ENCODE measurements around the gene ESRRA. TPM values are rescaled to one million over a fixed set of nuclear protein-coding genes. Genes with fewer than 3 reads are reported as not detected.

ESRRA gene
- total and polyA plus RNA-seq, 9 of the 15 experiments (the other 6 are each of a cell fraction or from before 2014, with no cell fraction given) = 0.27 to 89.7 (median 23.7) TPM

DNA sequence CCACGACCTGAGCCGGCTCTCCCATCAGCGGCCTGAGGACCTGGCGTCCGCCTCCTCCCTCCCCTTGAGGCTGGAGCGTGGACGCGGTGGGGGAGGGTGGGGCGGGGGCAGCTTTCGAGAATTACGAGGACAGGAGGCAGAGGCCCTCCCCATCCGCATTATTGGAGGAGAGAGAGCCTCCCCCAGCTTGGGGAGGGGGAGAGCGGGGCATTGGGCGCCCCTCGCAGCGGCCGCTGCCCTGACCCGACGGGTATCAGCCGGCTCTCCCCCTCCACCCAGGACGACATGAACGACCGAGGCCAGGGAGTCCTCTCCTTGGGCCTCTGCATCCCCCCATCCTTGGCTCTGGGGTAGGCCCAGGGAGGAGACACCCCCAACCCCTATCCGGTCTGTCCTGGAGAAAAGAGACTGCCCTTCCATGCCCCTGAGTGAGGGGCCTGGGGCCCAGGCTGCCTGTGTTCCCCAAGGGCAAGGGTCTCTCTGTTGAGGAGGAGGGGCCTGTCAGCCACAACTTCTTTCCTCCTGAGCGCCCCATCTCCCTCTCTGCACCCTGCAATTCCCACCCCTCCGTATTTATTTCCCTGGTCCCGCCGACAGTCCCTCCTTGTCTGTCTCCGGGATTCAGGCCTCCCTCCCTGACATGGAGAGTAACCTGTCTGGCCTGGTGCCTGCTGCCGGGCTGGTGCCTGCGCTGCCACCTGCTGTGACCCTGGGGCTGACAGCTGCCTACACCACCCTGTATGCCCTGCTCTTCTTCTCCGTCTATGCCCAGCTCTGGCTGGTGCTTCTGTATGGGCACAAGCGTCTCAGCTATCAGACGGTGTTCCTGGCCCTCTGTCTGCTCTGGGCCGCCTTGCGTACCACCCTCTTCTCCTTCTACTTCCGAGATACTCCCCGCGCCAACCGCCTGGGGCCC, 19.2 kb upstream of the ESRRA start:
- peak overlapping the region; percentile 27 for H3K27ac ChIP-seq (ENCODE audit: extremely low read depth, low read depth, low read length)
- CTCF ChIA-PET (ENCODE audit: low intra/inter-chr PET ratio) = no interaction called here
- ATAC-seq (no peak), FAIRE-seq (no peak), DNase-seq (ENCODE audit: extremely low read depth in 1 of 4, low spot score in 3 of 4) (no peak)
- intact Hi-C loops (cut with micrococcal nuclease) = no loop called here
- peak overlapping the region; percentile 91 for H3K4me3 ChIP-seq
- H3K36me3 ChIP-seq (ENCODE audit: control insufficient read depth, insufficient read depth, low read length) = peaks cover 4% of the 10 kb centered on the region; the same call in 1 of the 3 replicates
- POLR2A ChIA-PET = interaction anchor here (0.6 to 5.1 kb wide), 3 partner anchors 8 to 16 kb away, joined by 3 to 54 read pairs (median 6); no protein-coding TSS in a partner anchor
- peaks cover 0 to under 1% of the 10 kb centered on the region in 2 experiments; a peak in 1 of 5 replicates for H3K27me3 ChIP-seq (ENCODE audit: control insufficient read depth in 2 of 2, insufficient read depth in 2 of 2, low read length in 2 of 2)
- peak overlapping the region; percentile 93; the same call in 1 of the 2 replicates for H2AFZ ChIP-seq (ENCODE audit: low read depth, low read length)
- H3K9me3 ChIP-seq (replicated peaks; ENCODE audit: control insufficient read depth, insufficient read depth, low read depth, low read length) = no peaks in the 10 kb centered on the region
- H3K4me1 ChIP-seq (replicated peaks in 1 of 2; ENCODE audit: control insufficient read depth in 2 of 2, insufficient read depth in 2 of 2, low read length in 2 of 2) = peaks cover 7 to 47% of the 10 kb centered on the region in 2 experiments; a peak in 4 of 5 replicates
- H3K9me1 ChIP-seq (ENCODE audit: control insufficient read depth, insufficient read depth, low read length) = no peaks in the 10 kb centered on the region
- peak overlapping the region; percentile 50 to 93; a peak in 3 of 4 replicates for H3K9ac ChIP-seq (ENCODE audit: insufficient read depth in 1 of 2, low read depth in 2 of 2, low read length in 2 of 2)
- peaks cover 12% of the 10 kb centered on the region; the same call in 1 of the 3 replicates for H3K79me2 ChIP-seq (ENCODE audit: control insufficient read depth, insufficient read depth, low read length)
- no peaks in the 10 kb centered on the region for H4K20me1 ChIP-seq (replicated peaks; ENCODE audit: control insufficient read depth, insufficient read depth, low read length)
- no TSS peak for BruUV-seq (replicated peaks)
- H3K4me2 ChIP-seq (ENCODE audit: insufficient read depth, low read length) = peak overlapping the region; percentile 80
- 67% methylated on average over 13 of the region's 40 CpGs for WGBS (ENCODE audit: insufficient coverage, low coverage, missing lambda C conversion rate)
- in situ Hi-C loops (cut with MboI) = no loop called here
- TF ChIP-seq, protein P1, sequence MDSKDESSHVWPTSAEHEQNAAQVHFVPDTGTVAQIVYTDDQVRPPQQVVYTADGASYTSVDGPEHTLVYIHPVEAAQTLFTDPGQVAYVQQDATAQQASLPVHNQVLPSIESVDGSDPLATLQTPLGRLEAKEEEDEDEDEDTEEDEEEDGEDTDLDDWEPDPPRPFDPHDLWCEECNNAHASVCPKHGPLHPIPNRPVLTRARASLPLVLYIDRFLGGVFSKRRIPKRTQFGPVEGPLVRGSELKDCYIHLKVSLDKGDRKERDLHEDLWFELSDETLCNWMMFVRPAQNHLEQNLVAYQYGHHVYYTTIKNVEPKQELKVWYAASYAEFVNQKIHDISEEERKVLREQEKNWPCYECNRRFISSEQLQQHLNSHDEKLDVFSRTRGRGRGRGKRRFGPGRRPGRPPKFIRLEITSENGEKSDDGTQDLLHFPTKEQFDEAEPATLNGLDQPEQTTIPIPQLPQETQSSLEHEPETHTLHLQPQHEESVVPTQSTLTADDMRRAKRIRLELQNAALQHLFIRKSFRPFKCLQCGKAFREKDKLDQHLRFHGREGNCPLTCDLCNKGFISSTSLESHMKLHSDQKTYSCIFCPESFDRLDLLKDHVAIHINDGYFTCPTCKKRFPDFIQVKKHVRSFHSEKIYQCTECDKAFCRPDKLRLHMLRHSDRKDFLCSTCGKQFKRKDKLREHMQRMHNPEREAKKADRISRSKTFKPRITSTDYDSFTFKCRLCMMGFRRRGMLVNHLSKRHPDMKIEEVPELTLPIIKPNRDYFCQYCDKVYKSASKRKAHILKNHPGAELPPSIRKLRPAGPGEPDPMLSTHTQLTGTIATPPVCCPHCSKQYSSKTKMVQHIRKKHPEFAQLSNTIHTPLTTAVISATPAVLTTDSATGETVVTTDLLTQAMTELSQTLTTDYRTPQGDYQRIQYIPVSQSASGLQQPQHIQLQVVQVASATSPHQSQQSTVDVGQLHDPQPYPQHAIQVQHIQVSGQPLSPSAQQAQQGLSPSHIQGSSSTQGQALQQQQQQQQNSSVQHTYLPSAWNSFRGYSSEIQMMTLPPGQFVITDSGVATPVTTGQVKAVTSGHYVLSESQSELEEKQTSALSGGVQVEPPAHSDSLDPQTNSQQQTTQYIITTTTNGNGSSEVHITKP (IDR thresholded peaks at IDR 0.05; ENCODE audit: partially characterized antibody) = no peak
- TF ChIP-seq NONO (IDR thresholded peaks at IDR 0.05; ENCODE audit: low read depth in 2 of 2, low read length in 1 of 2) = no peak
- TF ChIP-seq, protein P2, sequence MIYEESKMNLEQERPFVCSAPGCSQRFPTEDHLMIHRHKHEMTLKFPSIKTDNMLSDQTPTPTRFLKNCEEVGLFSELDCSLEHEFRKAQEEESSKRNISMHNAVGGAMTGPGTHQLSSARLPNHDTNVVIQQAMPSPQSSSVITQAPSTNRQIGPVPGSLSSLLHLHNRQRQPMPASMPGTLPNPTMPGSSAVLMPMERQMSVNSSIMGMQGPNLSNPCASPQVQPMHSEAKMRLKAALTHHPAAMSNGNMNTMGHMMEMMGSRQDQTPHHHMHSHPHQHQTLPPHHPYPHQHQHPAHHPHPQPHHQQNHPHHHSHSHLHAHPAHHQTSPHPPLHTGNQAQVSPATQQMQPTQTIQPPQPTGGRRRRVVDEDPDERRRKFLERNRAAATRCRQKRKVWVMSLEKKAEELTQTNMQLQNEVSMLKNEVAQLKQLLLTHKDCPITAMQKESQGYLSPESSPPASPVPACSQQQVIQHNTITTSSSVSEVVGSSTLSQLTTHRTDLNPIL (CRISPR knock-in tag; IDR thresholded peaks at IDR 0.05) = no peak
- TF ChIP-seq MEF2A (IDR thresholded peaks at IDR 0.05; ENCODE audit: control insufficient read depth, low read depth, low read length) = no peak
- TF ChIP-seq ZNF212 (CRISPR knock-in tag; IDR thresholded peaks at IDR 0.05) = no peak
- TF ChIP-seq, protein P3, sequence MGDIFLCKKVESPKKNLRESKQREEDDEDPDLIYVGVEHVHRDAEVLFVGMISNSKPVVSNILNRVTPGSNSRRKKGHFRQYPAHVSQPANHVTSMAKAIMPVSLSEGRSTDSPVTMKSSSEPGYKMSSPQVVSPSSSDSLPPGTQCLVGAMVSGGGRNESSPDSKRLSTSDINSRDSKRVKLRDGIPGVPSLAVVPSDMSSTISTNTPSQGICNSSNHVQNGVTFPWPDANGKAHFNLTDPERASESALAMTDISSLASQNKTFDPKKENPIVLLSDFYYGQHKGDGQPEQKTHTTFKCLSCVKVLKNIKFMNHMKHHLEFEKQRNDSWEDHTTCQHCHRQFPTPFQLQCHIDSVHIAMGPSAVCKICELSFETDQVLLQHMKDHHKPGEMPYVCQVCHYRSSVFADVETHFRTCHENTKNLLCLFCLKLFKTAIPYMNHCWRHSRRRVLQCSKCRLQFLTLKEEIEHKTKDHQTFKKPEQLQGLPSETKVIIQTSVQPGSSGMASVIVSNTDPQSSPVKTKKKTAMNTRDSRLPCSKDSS (IDR thresholded peaks at IDR 0.05; ENCODE audit: low read depth, partially characterized antibody) = no peak
- TF ChIP-seq, protein P4, sequence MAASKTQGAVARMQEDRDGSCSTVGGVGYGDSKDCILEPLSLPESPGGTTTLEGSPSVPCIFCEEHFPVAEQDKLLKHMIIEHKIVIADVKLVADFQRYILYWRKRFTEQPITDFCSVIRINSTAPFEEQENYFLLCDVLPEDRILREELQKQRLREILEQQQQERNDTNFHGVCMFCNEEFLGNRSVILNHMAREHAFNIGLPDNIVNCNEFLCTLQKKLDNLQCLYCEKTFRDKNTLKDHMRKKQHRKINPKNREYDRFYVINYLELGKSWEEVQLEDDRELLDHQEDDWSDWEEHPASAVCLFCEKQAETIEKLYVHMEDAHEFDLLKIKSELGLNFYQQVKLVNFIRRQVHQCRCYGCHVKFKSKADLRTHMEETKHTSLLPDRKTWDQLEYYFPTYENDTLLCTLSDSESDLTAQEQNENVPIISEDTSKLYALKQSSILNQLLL (CRISPR knock-in tag; IDR thresholded peaks at IDR 0.05; ENCODE audit: borderline replicate concordance) = no peak
- TF ChIP-seq RFX5 (IDR thresholded peaks at IDR 0.05; ENCODE audit: low read depth, low read length) = no peak
- TF ChIP-seq SAFB2 (IDR thresholded peaks at IDR 0.05; ENCODE audit: borderline replicate concordance, low read depth, low read length, severe bottlenecking) = no peak
- TF ChIP-seq CCAR2 (IDR thresholded peaks at IDR 0.05; ENCODE audit: low read depth, low read length) = no peak
- 0 out of 2 replicates have a peak, but pooled peaks have one; percentile 47 for TF ChIP-seq ZBTB7A (IDR thresholded peaks at IDR 0.05; ENCODE audit: borderline replicate concordance, control insufficient read depth, low read depth, low read length)
